ENCODE results near the gene L1TD1. TPM values are rescaled to one million over a fixed set of nuclear protein-coding genes. Genes with fewer than 3 reads are reported as not detected.

Gene L1TD1
- polyA plus RNA-seq, 1 experiment = not detected

DNA sequence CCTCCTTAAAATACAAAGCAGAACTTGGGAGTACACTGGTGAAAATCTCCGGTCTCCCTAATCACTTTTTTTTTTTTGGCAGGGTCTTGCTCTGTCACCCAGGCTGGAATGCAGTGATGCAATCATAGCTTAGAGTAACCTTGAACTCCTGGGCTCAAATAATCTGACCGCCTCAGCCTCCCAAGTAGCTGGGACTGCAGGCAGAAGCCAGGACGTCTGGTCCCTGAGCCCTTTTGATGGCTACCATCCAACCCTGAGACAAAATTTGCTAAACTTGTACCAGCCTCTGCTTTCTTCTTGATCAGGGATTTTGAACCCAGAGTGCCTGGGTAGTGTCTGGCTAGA lies 4.1 kb downstream of the L1TD1 start:
- DNase-seq (ENCODE audit: low read depth) = no peak
- ChIA-PET POLR2A (interaction anchor here (0.7 kb wide), 1 partner anchor 456 kb away, joined by 4 read pairs; no protein-coding TSS in a partner anchor), CTCF (interaction anchor here (0.9 kb wide), 1 partner anchor 210 kb away, joined by 3 read pairs; no protein-coding TSS in a partner anchor)
- no peaks in the 10 kb centered on the region for H3K36me3 ChIP-seq (ENCODE audit: control insufficient read depth, insufficient read depth, low read length)
- no peak overlapping the region for H3K4me3 ChIP-seq (ENCODE audit: low read depth, low read length)
- TF ChIP-seq, protein P1, sequence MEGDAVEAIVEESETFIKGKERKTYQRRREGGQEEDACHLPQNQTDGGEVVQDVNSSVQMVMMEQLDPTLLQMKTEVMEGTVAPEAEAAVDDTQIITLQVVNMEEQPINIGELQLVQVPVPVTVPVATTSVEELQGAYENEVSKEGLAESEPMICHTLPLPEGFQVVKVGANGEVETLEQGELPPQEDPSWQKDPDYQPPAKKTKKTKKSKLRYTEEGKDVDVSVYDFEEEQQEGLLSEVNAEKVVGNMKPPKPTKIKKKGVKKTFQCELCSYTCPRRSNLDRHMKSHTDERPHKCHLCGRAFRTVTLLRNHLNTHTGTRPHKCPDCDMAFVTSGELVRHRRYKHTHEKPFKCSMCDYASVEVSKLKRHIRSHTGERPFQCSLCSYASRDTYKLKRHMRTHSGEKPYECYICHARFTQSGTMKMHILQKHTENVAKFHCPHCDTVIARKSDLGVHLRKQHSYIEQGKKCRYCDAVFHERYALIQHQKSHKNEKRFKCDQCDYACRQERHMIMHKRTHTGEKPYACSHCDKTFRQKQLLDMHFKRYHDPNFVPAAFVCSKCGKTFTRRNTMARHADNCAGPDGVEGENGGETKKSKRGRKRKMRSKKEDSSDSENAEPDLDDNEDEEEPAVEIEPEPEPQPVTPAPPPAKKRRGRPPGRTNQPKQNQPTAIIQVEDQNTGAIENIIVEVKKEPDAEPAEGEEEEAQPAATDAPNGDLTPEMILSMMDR (IDR thresholded peaks at IDR 0.05; ENCODE audit: insufficient read depth, low read depth, low read length) = no peak
- H3K27me3 ChIP-seq (ENCODE audit: control insufficient read depth, insufficient read depth, low read length) = no peaks in the 10 kb centered on the region; the same call in none of the 2 replicates

GRCh38 chr1:62207187-62207586 lies 12.5 kb downstream of the L1TD1 start:
- H3K27me3 ChIP-seq (ENCODE audit: control insufficient read depth, insufficient read depth, low read length) = no peaks in the 10 kb centered on the region
- CTCF ChIA-PET = interaction anchor here (1.0 kb wide), 1 partner anchor 16 kb away, joined by 3 read pairs; no protein-coding TSS in a partner anchor
- no peak for DNase-seq (ENCODE audit: low read depth)
- TF ChIP-seq, protein P1 (IDR thresholded peaks at IDR 0.05; ENCODE audit: insufficient read depth, low read depth, low read length) = no peak
- POLR2A ChIA-PET = no interaction called here
- no peak overlapping the region for H3K4me3 ChIP-seq (ENCODE audit: low read depth, low read length)
- H3K36me3 ChIP-seq (ENCODE audit: control insufficient read depth, insufficient read depth, low read length) = no peaks in the 10 kb centered on the region

DNA sequence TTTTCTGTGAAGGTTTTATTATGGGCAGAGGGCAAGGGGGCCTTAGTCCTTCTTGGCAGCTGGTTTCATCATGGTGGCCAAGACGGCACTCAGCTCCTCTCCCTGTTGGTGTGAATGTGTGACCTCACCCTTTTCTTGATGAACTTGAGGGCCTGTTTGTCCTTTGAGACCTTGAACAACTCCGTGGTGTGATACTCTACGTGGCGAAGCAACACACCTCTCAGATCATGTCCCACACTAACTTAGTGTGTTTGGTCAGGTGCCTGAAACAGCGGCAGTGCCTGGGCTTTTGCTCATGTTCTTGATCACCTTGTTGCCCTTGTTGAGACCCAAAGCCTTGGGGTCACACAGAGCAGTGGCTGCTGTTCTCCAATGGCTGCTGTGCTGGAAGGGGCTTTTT lies 13.4 kb downstream of the L1TD1 start:
- TF ChIP-seq, protein P1 (IDR thresholded peaks at IDR 0.05; ENCODE audit: insufficient read depth, low read depth, low read length) = no peak
- CTCF ChIA-PET = interaction anchor here (1.0 kb wide), 1 partner anchor 15 kb away, joined by 3 read pairs; no protein-coding TSS in a partner anchor
- H3K36me3 ChIP-seq (ENCODE audit: control insufficient read depth, insufficient read depth, low read length) = no peaks in the 10 kb centered on the region
- H3K27me3 ChIP-seq (ENCODE audit: control insufficient read depth, insufficient read depth, low read length) = no peaks in the 10 kb centered on the region
- POLR2A ChIA-PET = no interaction called here
- H3K4me3 ChIP-seq (ENCODE audit: low read depth, low read length) = no peak overlapping the region
- DNase-seq (ENCODE audit: low read depth) = no peak

DNA sequence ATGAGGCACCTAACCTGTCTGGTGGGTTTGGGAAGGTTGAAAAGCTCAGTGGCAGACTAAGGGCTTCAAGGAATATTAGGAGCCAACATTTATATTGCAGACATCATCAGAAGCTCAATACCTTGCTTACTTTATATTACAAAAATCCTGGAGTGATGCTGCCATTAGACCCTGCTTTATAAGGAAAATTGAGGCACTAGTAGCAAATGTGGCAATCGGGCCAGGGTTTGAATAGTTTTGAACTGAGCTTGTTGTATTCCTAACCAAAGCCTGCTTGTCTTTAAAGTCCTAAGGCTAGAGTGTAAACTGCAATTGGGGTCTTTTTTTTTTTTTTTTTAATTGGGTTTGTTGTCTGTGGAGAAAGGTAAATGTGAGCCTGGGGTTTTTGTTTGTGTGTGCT lies 14.3 kb downstream of the L1TD1 start:
- TF ChIP-seq, protein P1 (IDR thresholded peaks at IDR 0.05; ENCODE audit: insufficient read depth, low read depth, low read length) = no peak
- Histone ChIP-seq H3K36me3 (ENCODE audit: control insufficient read depth, insufficient read depth, low read length) (no peaks in the 10 kb centered on the region), H3K4me3 (ENCODE audit: low read depth, low read length) (no peak overlapping the region), H3K27me3 (ENCODE audit: control insufficient read depth, insufficient read depth, low read length) (no peaks in the 10 kb centered on the region)
- CTCF ChIA-PET = no interaction called here
- POLR2A ChIA-PET = no interaction called here
- no peak for DNase-seq (ENCODE audit: low read depth)

GRCh38 chr1:62209931-62210595 lies 15.4 kb downstream of the L1TD1 start:
- Histone ChIP-seq H3K4me3 (ENCODE audit: low read depth, low read length) (no peak overlapping the region), H3K36me3 (ENCODE audit: control insufficient read depth, insufficient read depth, low read length) (no peaks in the 10 kb centered on the region), H3K27me3 (ENCODE audit: control insufficient read depth, insufficient read depth, low read length) (no peaks in the 10 kb centered on the region)
- TF ChIP-seq, protein P1 (IDR thresholded peaks at IDR 0.05; ENCODE audit: insufficient read depth, low read depth, low read length) = no peak
- CTCF ChIA-PET = interaction anchor here (0.6 kb wide), 1 partner anchor 35 kb away, joined by 3 read pairs; no protein-coding TSS in a partner anchor
- DNase-seq (ENCODE audit: low read depth) = no peak
- POLR2A ChIA-PET = no interaction called here
